HFF-Myc (cell line): Measurements from ENCODE around the gene WLS.

Experiments used
- DNase-seq: peaks from one replicate; pipeline ENCODE4 v3.0.0-alpha.2; 2011; ENCODE audit warnings: low read depth; ENCODE audit errors: extremely low read depth
- H3K4me3 ChIP-seq: replicated peaks from 2 replicates; pipeline ENCODE4 v1.5.1; 2011; ENCODE audit warnings: low read depth, mild to moderate bottlenecking, control low read depth, low read length
- CTCF ChIP-seq: IDR thresholded peaks from 2 replicates; pipeline ENCODE4 v1.5.1; 2012; ENCODE audit warnings: mild to moderate bottlenecking, low read depth, low read length, control low read depth; ENCODE audit errors: missing control alignments

Gene WLS

GRCh38 chr1:68141071-68142021, 91.0 kb downstream of the WLS start:
- no peak for DNase-seq
- TF ChIP-seq CTCF: no peak
- no peak overlapping the region for H3K4me3 ChIP-seq

- no peak for TF ChIP-seq CTCF
- DNase-seq: no peak
- H3K4me3 ChIP-seq: no peak overlapping the region
These were observed 91.8 kb downstream of the WLS start for GRCh38 chr1:68140536-68140935.

- DNase-seq: no peak
- TF ChIP-seq CTCF: no peak
- no peak overlapping the region for H3K4me3 ChIP-seq
These were observed 96.1 kb downstream of the WLS start for GRCh38 chr1:68136187-68136586.

GRCh38 chr1:68132426-68133130, 99.7 kb downstream of the WLS start:
- no peak overlapping the region for H3K4me3 ChIP-seq
- no peak for TF ChIP-seq CTCF
- DNase-seq: no peak

- DNase-seq: no peak
- no peak overlapping the region for H3K4me3 ChIP-seq
- no peak for TF ChIP-seq CTCF
These were observed 101.1 kb downstream of the WLS start for GRCh38 chr1:68131261-68131660.

GRCh38 chr1:68129536-68130250, 102.6 kb downstream of the WLS start:
- no peak for TF ChIP-seq CTCF
- no peak for DNase-seq
- no peak overlapping the region for H3K4me3 ChIP-seq
